Measurements from ENCODE around the gene CELSR1. TPM values are rescaled to one million over a fixed set of nuclear protein-coding genes. Genes with fewer than 3 reads are reported as not detected.
"Not testable (repeated sequence)": the region's sequence is repeated elsewhere in the genome, so short reads cannot be mapped to it uniquely, and the experiment has no call there.

CELSR1 gene
- total and polyA plus RNA-seq, 12 donors: 0.11 to 4.3 (median 1.9) TPM

GRCh38 chr22:46502440-46503175 lies 34.8 kb downstream of the CELSR1 start:
- no peaks in the 10 kb centered on the region for H3K36me3 ChIP-seq (replicated peaks in 1 of 2)
- H3K4me1 ChIP-seq (replicated peaks in 1 of 2): peaks cover 0 to 4% of the 10 kb centered on the region in 2 donors
- H3K27ac ChIP-seq: no peak overlapping the region
- intact Hi-C loops (cut with DNase I): no loop called here
- no peaks in the 10 kb centered on the region for H3K9me3 ChIP-seq (replicated peaks in 1 of 3)
- WGBS, 4 donors: 52 to 69% (median 62%) methylated on average over 13 to 17 of the region's 17 CpGs
- TF ChIP-seq CTCF (IDR thresholded peaks at IDR 0.05) (no peak), POLR2A (IDR thresholded peaks at IDR 0.05) (no peak)
- DNase-seq: no peak
- H3K4me3 ChIP-seq: no peak overlapping the region
- peaks cover 11% of the 10 kb centered on the region for H3K27me3 ChIP-seq

GRCh38 chr22:46501701-46502100 lies 35.7 kb downstream of the CELSR1 start:
- no peak overlapping the region for H3K27ac ChIP-seq
- H3K27me3 ChIP-seq: peaks cover 15% of the 10 kb centered on the region
- H3K4me3 ChIP-seq: no peak overlapping the region
- TF ChIP-seq POLR2A (IDR thresholded peaks at IDR 0.05) (no peak), CTCF (IDR thresholded peaks at IDR 0.05) (no peak)
- H3K9me3 ChIP-seq (replicated peaks in 1 of 3): no peaks in the 10 kb centered on the region
- 71 to 86% (median 80%) methylated on average over 3 of the region's 3 CpGs for WGBS, 4 donors
- peaks cover 0 to 4% of the 10 kb centered on the region in 2 donors for H3K4me1 ChIP-seq (replicated peaks in 1 of 2)
- no peaks in the 10 kb centered on the region for H3K36me3 ChIP-seq (replicated peaks in 1 of 2)
- intact Hi-C loops (cut with DNase I): no loop called here
- DNase-seq: no peak

- DNase-seq; H3K36me3 ChIP-seq (replicated peaks in 1 of 2); H3K4me3 ChIP-seq; intact Hi-C loops (cut with DNase I); H3K9me3 ChIP-seq (replicated peaks in 1 of 3); H3K4me1 ChIP-seq (replicated peaks in 1 of 2); H3K27ac ChIP-seq: not testable (repeated sequence)
- H3K27me3 ChIP-seq: peaks cover 15% of the 10 kb centered on the region
- WGBS, 4 donors: 89 to 96% (median 92%) methylated on average over 12 of the region's 12 CpGs
These were observed 36.2 kb downstream of the CELSR1 start for GRCh38 chr22:46501265-46501664.

- WGBS, 4 donors: 24 to 43% (median 33%) methylated on average over 5 to 15 of the region's 15 CpGs
- TF ChIP-seq CTCF (IDR thresholded peaks at IDR 0.05): no peak
- TF ChIP-seq POLR2A (IDR thresholded peaks at IDR 0.05): no peak
- Histone ChIP-seq H3K4me1 (replicated peaks in 1 of 2) (peaks cover 0 to 4% of the 10 kb centered on the region in 2 donors), H3K4me3 (no peak overlapping the region), H3K9me3 (replicated peaks in 1 of 3) (no peaks in the 10 kb centered on the region), H3K27ac (no peak overlapping the region), H3K27me3 (peaks cover 15% of the 10 kb centered on the region), H3K36me3 (replicated peaks in 1 of 2) (no peaks in the 10 kb centered on the region)
- intact Hi-C loops (cut with DNase I): no loop called here
- DNase-seq: no peak
These were observed 37.2 kb downstream of the CELSR1 start for GRCh38 chr22:46500201-46500600.

- no peak overlapping the region for H3K27ac ChIP-seq
- peaks cover 0 to 4% of the 10 kb centered on the region in 2 donors for H3K4me1 ChIP-seq (replicated peaks in 1 of 2)
- intact Hi-C loops (cut with DNase I): no loop called here
- no peak for TF ChIP-seq POLR2A (IDR thresholded peaks at IDR 0.05)
- no peak for TF ChIP-seq CTCF (IDR thresholded peaks at IDR 0.05)
- H3K4me3 ChIP-seq: no peak overlapping the region
- H3K36me3 ChIP-seq (replicated peaks in 1 of 2): no peaks in the 10 kb centered on the region
- DNase-seq: no peak
- peaks cover 15% of the 10 kb centered on the region for H3K27me3 ChIP-seq
- H3K9me3 ChIP-seq (replicated peaks in 1 of 3): no peaks in the 10 kb centered on the region
- WGBS, 4 donors: 34 to 51% (median 49%) methylated on average over 12 of the region's 12 CpGs
These were observed 37.6 kb downstream of the CELSR1 start for GRCh38 chr22:46499805-46500189.

Data from adrenal gland (tissue), 12 donors.